Measurements from ENCODE around the gene DUS1L. TPM values are rescaled to one million over a fixed set of nuclear protein-coding genes. Genes with fewer than 3 reads are reported as not detected.

The DUS1L gene
- total and polyA plus RNA-seq, 2 experiments from 2014 or later, result 66.0 to 122 TPM

DNA sequence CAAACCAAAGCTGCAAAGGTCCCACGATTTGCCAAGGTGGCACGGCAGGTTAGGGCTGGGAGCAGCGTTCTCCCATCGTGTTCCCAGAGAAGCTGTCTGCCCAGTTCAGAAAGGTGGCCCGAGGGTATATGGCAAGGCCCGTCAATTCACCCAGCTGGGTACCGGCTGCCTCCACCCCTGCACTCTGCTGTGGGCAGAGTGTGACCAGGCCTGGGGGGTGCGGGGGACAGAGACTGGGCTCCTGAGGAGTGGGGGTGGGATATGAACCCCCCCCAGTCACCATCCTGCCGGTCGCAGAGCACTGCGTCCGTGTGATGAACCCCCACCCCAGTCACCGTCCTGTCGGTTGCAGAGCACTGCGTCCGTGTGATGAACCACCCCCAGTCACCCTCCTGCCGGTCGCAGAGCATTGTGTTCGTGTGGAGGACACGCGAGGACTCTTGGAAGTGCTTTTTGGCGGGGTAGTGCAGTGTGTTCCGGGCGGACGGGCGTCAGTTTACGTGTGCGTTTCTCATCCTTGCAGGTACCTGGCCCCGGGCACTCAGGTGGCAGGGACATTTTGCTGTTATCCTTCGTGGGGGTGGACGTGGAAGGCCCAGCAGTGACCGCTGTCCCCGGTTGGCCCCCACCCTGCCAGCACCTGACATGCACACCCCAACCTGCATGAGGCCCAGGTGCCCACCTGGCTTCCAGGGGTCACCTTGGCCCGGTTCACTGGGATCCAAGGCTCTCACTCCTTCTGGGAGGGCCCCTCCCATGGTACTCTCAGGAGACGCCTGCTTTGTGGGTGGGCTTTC is 35.1 kb upstream of the DUS1L start (continued):
- TF ChIP-seq, protein P1, sequence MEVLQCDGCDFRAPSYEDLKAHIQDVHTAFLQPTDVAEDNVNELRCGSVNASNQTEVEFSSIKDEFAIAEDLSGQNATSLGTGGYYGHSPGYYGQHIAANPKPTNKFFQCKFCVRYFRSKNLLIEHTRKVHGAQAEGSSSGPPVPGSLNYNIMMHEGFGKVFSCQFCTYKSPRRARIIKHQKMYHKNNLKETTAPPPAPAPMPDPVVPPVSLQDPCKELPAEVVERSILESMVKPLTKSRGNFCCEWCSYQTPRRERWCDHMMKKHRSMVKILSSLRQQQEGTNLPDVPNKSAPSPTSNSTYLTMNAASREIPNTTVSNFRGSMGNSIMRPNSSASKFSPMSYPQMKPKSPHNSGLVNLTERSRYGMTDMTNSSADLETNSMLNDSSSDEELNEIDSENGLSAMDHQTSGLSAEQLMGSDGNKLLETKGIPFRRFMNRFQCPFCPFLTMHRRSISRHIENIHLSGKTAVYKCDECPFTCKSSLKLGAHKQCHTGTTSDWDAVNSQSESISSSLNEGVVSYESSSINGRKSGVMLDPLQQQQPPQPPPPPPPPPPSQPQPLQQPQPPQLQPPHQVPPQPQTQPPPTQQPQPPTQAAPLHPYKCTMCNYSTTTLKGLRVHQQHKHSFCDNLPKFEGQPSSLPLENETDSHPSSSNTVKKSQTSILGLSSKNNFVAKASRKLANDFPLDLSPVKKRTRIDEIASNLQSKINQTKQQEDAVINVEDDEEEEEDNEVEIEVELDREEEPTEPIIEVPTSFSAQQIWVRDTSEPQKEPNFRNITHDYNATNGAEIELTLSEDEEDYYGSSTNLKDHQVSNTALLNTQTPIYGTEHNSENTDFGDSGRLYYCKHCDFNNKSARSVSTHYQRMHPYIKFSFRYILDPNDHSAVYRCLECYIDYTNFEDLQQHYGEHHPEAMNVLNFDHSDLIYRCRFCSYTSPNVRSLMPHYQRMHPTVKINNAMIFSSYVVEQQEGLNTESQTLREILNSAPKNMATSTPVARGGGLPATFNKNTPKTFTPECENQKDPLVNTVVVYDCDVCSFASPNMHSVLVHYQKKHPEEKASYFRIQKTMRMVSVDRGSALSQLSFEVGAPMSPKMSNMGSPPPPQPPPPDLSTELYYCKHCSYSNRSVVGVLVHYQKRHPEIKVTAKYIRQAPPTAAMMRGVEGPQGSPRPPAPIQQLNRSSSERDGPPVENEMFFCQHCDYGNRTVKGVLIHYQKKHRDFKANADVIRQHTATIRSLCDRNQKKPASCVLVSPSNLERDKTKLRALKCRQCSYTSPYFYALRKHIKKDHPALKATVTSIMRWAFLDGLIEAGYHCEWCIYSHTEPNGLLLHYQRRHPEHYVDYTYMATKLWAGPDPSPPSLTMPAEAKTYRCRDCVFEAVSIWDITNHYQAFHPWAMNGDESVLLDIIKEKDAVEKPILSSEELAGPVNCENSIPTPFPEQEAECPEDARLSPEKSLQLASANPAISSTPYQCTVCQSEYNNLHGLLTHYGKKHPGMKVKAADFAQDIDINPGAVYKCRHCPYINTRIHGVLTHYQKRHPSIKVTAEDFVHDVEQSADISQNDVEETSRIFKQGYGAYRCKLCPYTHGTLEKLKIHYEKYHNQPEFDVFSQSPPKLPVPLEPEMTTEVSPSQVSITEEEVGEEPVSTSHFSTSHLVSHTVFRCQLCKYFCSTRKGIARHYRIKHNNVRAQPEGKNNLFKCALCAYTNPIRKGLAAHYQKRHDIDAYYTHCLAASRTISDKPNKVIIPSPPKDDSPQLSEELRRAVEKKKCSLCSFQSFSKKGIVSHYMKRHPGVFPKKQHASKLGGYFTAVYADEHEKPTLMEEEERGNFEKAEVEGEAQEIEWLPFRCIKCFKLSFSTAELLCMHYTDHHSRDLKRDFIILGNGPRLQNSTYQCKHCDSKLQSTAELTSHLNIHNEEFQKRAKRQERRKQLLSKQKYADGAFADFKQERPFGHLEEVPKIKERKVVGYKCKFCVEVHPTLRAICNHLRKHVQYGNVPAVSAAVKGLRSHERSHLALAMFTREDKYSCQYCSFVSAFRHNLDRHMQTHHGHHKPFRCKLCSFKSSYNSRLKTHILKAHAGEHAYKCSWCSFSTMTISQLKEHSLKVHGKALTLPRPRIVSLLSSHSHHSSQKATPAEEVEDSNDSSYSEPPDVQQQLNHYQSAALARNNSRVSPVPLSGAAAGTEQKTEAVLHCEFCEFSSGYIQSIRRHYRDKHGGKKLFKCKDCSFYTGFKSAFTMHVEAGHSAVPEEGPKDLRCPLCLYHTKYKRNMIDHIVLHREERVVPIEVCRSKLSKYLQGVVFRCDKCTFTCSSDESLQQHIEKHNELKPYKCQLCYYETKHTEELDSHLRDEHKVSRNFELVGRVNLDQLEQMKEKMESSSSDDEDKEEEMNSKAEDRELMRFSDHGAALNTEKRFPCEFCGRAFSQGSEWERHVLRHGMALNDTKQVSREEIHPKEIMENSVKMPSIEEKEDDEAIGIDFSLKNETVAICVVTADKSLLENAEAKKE (CRISPR knock-in tag; IDR thresholded peaks at IDR 0.05), result no peak
- TF ChIP-seq, protein P2, sequence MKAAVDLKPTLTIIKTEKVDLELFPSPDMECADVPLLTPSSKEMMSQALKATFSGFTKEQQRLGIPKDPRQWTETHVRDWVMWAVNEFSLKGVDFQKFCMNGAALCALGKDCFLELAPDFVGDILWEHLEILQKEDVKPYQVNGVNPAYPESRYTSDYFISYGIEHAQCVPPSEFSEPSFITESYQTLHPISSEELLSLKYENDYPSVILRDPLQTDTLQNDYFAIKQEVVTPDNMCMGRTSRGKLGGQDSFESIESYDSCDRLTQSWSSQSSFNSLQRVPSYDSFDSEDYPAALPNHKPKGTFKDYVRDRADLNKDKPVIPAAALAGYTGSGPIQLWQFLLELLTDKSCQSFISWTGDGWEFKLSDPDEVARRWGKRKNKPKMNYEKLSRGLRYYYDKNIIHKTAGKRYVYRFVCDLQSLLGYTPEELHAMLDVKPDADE (IDR thresholded peaks at IDR 0.05), result no peak

DNA sequence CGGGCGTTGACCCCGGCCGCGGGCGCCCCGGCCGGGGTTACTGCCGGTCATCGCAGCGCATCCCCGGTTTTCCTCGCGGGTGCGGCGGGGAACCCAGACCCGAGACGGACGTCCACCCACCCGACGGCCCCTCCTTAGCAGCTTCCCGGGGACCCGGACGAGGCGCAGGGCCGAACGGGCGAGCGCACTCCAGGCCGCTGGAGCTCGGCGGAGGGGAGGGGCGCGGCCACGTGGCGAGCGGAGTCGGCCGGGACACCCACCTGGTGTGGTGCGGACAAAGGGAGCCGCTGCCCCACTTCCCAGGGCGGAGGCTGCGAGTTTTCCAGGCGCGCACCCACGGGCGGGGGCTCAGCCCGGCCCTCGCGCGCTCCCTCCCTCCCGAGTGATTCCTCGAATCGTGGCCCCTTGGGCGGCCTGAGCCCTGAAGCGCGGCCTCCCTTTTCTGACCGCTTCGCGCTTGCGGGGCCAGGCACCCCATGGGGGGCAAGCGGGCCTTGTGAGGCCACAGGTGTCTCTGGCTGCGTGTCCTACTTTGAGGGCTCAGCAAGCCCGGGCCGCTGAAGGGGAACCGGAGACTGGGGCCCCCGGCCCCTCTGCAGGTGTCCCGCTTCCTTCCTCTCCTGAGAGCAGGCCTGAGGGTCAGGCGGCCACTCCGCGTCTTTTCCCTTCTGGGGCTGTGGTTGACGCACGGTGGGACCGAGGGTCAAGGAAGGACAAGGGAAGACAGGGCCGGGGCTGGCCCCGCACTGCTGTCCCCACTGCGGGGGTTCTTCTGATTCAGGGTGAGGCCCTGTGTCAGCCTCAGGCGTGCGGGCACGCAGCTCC is 33.5 kb upstream of the DUS1L start:
- H3K27ac Mint-ChIP-seq, result peak overlapping the region; percentile 95
- Histone ChIP-seq H3K9me2 (ENCODE audit: insufficient read depth) (no peaks in the 10 kb centered on the region), H3K4me2 (peak overlapping the region; percentile 88), H3K36me3 (ENCODE audit: insufficient read depth) (0 out of 2 replicates have a peak, but pooled peaks cover 5% of the 10 kb centered on the region), H3K4me3 (peak overlapping the region; percentile 73), H3F3A (replicated peaks; ENCODE audit: low read depth) (0 out of 2 replicates have a peak, but pooled peaks cover 20% of the 10 kb centered on the region), H3K27me3 (ENCODE audit: insufficient read depth) (no peaks in the 10 kb centered on the region), H4K20me1 (replicated peaks; ENCODE audit: insufficient read depth) (peaks cover 25% of the 10 kb centered on the region), H3K4me1 (ENCODE audit: insufficient read depth) (peaks cover 40% of the 10 kb centered on the region), H3K79me2 (replicated peaks; ENCODE audit: insufficient read depth) (peaks cover 47% of the 10 kb centered on the region), H2AFZ (no peak overlapping the region), H3K27ac (ENCODE audit: low read depth) (peak overlapping the region; percentile 81; the same call in 1 of the 2 replicates)
- peaks cover 21% of the 10 kb centered on the region; the same call in 2 of the 3 replicates for H3K36me3 Mint-ChIP-seq (ENCODE audit: low read depth)
- TF ChIP-seq ZNF331 (CRISPR knock-in tag; IDR thresholded peaks at IDR 0.05; ENCODE audit: low read depth) (no peak), POLR2AphosphoS5 (IDR thresholded peaks at IDR 0.05; ENCODE audit: low read depth) (peak; percentile 47)
- peaks cover 27% of the 10 kb centered on the region for H3K4me1 Mint-ChIP-seq
- no peaks in the 10 kb centered on the region for H3K9me3 Mint-ChIP-seq
- H3K27me3 Mint-ChIP-seq (ENCODE audit: insufficient read depth, low read depth, poor library complexity), result peaks cover 24% of the 10 kb centered on the region
- peak overlapping the region; percentile 76 for H3K4me3 Mint-ChIP-seq
- DNase-seq (ENCODE audit: low spot score), result peak; percentile 48
- peak; percentile 7 for ATAC-seq

Measured in GM23338 (cell line).